Measurements from ENCODE around the gene NTRK3.

Gene NTRK3

GRCh38 chr15:88132499-88132898 lies 124.0 kb downstream of the NTRK3 start:
- Histone ChIP-seq H3K36me3 (ENCODE audit: insufficient read depth, low read depth, low read length) (no peaks in the 10 kb centered on the region), H3K4me3 (ENCODE audit: low read length) (no peak overlapping the region), H3K27me3 (ENCODE audit: insufficient read depth, low read length) (no peaks in the 10 kb centered on the region), H3K9ac (ENCODE audit: low read depth, low read length) (no peak overlapping the region), H3K27ac (ENCODE audit: low read length) (no peak overlapping the region), H3K9me3 (ENCODE audit: insufficient read depth, low read depth, low read length) (no peaks in the 10 kb centered on the region), H3K4me1 (ENCODE audit: insufficient read depth, low read length) (no peaks in the 10 kb centered on the region)

DNA sequence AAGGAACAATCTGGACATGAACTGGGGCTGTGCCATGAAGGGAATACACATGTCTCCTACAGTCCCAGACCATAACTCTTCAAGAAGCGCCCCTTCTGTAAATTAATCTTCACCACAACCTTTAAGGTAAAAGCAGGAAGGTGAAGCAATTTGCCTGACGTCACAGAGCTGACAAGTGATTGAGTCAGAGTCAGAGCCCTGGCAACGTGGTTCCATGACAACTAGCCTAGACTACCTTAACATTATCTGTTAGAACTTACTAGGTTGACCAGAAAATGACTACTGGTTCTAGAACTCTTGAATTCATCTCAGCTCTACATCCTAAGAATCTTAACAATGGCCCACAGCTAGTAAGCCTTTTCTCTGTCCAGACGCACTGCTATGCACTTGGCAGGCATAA lies 124.6 kb downstream of the NTRK3 start:
- Histone ChIP-seq H3K9ac (ENCODE audit: low read depth, low read length) (no peak overlapping the region), H3K9me3 (ENCODE audit: insufficient read depth, low read depth, low read length) (no peaks in the 10 kb centered on the region), H3K27me3 (ENCODE audit: insufficient read depth, low read length) (no peaks in the 10 kb centered on the region), H3K27ac (ENCODE audit: low read length) (no peak overlapping the region), H3K4me3 (ENCODE audit: low read length) (no peak overlapping the region), H3K4me1 (ENCODE audit: insufficient read depth, low read length) (no peaks in the 10 kb centered on the region), H3K36me3 (ENCODE audit: insufficient read depth, low read depth, low read length) (no peaks in the 10 kb centered on the region)

- Histone ChIP-seq H3K9me3 (ENCODE audit: insufficient read depth, low read depth, low read length) (no peaks in the 10 kb centered on the region), H3K27ac (ENCODE audit: low read length) (no peak overlapping the region), H3K36me3 (ENCODE audit: insufficient read depth, low read depth, low read length) (no peaks in the 10 kb centered on the region), H3K9ac (ENCODE audit: low read depth, low read length) (no peak overlapping the region), H3K27me3 (ENCODE audit: insufficient read depth, low read length) (no peaks in the 10 kb centered on the region), H3K4me1 (ENCODE audit: insufficient read depth, low read length) (peaks cover 10% of the 10 kb centered on the region; the same call in 1 of the 2 replicates), H3K4me3 (ENCODE audit: low read length) (no peak overlapping the region)
Measured at GRCh38 chr15:88127432-88127790, 129.1 kb downstream of the NTRK3 start.

GRCh38 chr15:88126695-88127431 lies 129.7 kb downstream of the NTRK3 start:
- no peaks in the 10 kb centered on the region for H3K27me3 ChIP-seq (ENCODE audit: insufficient read depth, low read length)
- H3K36me3 ChIP-seq (ENCODE audit: insufficient read depth, low read depth, low read length): no peaks in the 10 kb centered on the region
- H3K27ac ChIP-seq (ENCODE audit: low read length): no peak overlapping the region
- no peaks in the 10 kb centered on the region for H3K9me3 ChIP-seq (ENCODE audit: insufficient read depth, low read depth, low read length)
- peaks cover 10% of the 10 kb centered on the region; the same call in 1 of the 2 replicates for H3K4me1 ChIP-seq (ENCODE audit: insufficient read depth, low read length)
- H3K9ac ChIP-seq (ENCODE audit: low read depth, low read length): no peak overlapping the region
- no peak overlapping the region for H3K4me3 ChIP-seq (ENCODE audit: low read length)

GRCh38 chr15:88125576-88125975 lies 131.0 kb downstream of the NTRK3 start:
- H3K9ac ChIP-seq (ENCODE audit: low read depth, low read length): no peak overlapping the region
- no peaks in the 10 kb centered on the region for H3K36me3 ChIP-seq (ENCODE audit: insufficient read depth, low read depth, low read length)
- peaks cover 10% of the 10 kb centered on the region; the same call in 1 of the 2 replicates for H3K4me1 ChIP-seq (ENCODE audit: insufficient read depth, low read length)
- no peaks in the 10 kb centered on the region for H3K27me3 ChIP-seq (ENCODE audit: insufficient read depth, low read length)
- no peaks in the 10 kb centered on the region for H3K9me3 ChIP-seq (ENCODE audit: insufficient read depth, low read depth, low read length)
- no peak overlapping the region for H3K27ac ChIP-seq (ENCODE audit: low read length)
- H3K4me3 ChIP-seq (ENCODE audit: low read length): no peak overlapping the region

- H3K27me3 ChIP-seq (ENCODE audit: insufficient read depth, low read length): no peaks in the 10 kb centered on the region
- H3K36me3 ChIP-seq (ENCODE audit: insufficient read depth, low read depth, low read length): no peaks in the 10 kb centered on the region
- H3K4me3 ChIP-seq (ENCODE audit: low read length): no peak overlapping the region
- no peak overlapping the region for H3K9ac ChIP-seq (ENCODE audit: low read depth, low read length)
- no peaks in the 10 kb centered on the region for H3K9me3 ChIP-seq (ENCODE audit: insufficient read depth, low read depth, low read length)
- H3K27ac ChIP-seq (ENCODE audit: low read length): no peak overlapping the region
- peaks cover 10% of the 10 kb centered on the region; the same call in 1 of the 2 replicates for H3K4me1 ChIP-seq (ENCODE audit: insufficient read depth, low read length)
Measured at GRCh38 chr15:88124199-88124598, 132.3 kb downstream of the NTRK3 start.

DNA sequence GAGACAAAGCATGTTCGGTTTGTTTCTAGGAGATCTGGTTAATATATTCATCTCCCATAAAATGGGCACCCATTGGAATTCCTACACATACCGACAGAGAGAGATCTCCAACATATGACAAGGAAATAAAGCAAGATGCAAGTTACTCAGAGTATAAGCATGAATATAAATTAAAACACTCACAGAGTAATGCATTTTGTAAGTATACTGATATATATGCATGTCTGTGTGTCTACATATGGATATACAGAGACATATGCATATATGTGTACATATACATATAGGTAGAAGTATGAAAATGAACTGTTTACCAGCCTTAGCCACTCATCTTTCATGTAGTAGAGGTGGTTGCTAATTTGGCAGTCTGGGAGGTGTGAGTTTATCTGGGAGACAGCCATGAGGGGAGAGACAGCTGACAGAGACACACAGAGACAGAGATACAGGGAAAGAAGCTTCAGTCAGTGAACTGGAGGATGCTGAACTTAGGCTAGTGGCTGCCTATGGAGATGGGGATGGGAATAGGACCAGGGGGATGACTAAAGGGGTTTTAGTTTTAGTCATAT lies 134.5 kb downstream of the NTRK3 start:
- Histone ChIP-seq H3K4me3 (ENCODE audit: low read length) (no peak overlapping the region), H3K36me3 (ENCODE audit: insufficient read depth, low read depth, low read length) (no peaks in the 10 kb centered on the region), H3K27ac (ENCODE audit: low read length) (no peak overlapping the region), H3K9me3 (ENCODE audit: insufficient read depth, low read depth, low read length) (no peaks in the 10 kb centered on the region), H3K9ac (ENCODE audit: low read depth, low read length) (no peak overlapping the region), H3K4me1 (ENCODE audit: insufficient read depth, low read length) (peaks cover 10% of the 10 kb centered on the region; the same call in 1 of the 2 replicates), H3K27me3 (ENCODE audit: insufficient read depth, low read length) (no peaks in the 10 kb centered on the region)

DNA sequence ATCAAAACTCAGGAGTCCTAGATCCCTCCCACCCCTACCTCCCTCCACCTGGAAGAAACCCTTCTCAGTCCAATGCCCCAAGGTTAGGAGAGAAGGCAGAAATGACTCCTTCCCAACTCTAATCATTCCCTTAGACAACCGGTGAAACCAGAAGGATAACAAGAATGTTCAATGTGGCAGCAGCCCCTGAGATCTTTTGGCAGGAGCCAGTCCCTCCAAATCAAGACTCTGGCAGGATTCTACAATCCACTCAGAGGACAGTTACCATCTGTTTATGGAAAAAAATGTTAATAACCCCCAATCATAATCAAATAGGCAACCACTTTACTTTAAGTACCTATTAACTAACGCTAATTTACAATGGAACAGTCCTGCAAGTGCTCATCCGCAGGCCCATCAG lies 136.5 kb downstream of the NTRK3 start:
- Histone ChIP-seq H3K9ac (ENCODE audit: low read depth, low read length) (no peak overlapping the region), H3K9me3 (ENCODE audit: insufficient read depth, low read depth, low read length) (no peaks in the 10 kb centered on the region), H3K4me1 (ENCODE audit: insufficient read depth, low read length) (peaks cover 10% of the 10 kb centered on the region; the same call in 1 of the 2 replicates), H3K4me3 (ENCODE audit: low read length) (no peak overlapping the region), H3K36me3 (ENCODE audit: insufficient read depth, low read depth, low read length) (no peaks in the 10 kb centered on the region), H3K27me3 (ENCODE audit: insufficient read depth, low read length) (no peaks in the 10 kb centered on the region), H3K27ac (ENCODE audit: low read length) (no peak overlapping the region)

- Histone ChIP-seq H3K9ac (ENCODE audit: low read depth, low read length) (no peak overlapping the region), H3K9me3 (ENCODE audit: insufficient read depth, low read depth, low read length) (no peaks in the 10 kb centered on the region), H3K4me1 (ENCODE audit: insufficient read depth, low read length) (peaks cover 5% of the 10 kb centered on the region; the same call in 1 of the 2 replicates), H3K27me3 (ENCODE audit: insufficient read depth, low read length) (no peaks in the 10 kb centered on the region), H3K36me3 (ENCODE audit: insufficient read depth, low read depth, low read length) (no peaks in the 10 kb centered on the region), H3K27ac (ENCODE audit: low read length) (no peak overlapping the region), H3K4me3 (ENCODE audit: low read length) (no peak overlapping the region)
Measured at GRCh38 chr15:88118741-88119140, 137.8 kb downstream of the NTRK3 start.

GRCh38 chr15:88118035-88118434 lies 138.5 kb downstream of the NTRK3 start:
- Histone ChIP-seq H3K36me3 (ENCODE audit: insufficient read depth, low read depth, low read length) (no peaks in the 10 kb centered on the region), H3K27ac (ENCODE audit: low read length) (no peak overlapping the region), H3K9me3 (ENCODE audit: insufficient read depth, low read depth, low read length) (no peaks in the 10 kb centered on the region), H3K9ac (ENCODE audit: low read depth, low read length) (no peak overlapping the region), H3K27me3 (ENCODE audit: insufficient read depth, low read length) (no peaks in the 10 kb centered on the region), H3K4me3 (ENCODE audit: low read length) (no peak overlapping the region), H3K4me1 (ENCODE audit: insufficient read depth, low read length) (no peaks in the 10 kb centered on the region)

- Histone ChIP-seq H3K4me1 (ENCODE audit: insufficient read depth, low read length) (no peaks in the 10 kb centered on the region), H3K27ac (ENCODE audit: low read length) (no peak overlapping the region)
Measured at GRCh38 chr15:88115486-88116152, 140.9 kb downstream of the NTRK3 start.

More at GRCh38 chr15:88115486-88116152, 140.9 kb downstream of the NTRK3 start:
- Histone ChIP-seq H3K9ac (ENCODE audit: low read depth, low read length) (no peak overlapping the region), H3K27me3 (ENCODE audit: insufficient read depth, low read length) (no peaks in the 10 kb centered on the region), H3K4me3 (ENCODE audit: low read length) (no peak overlapping the region), H3K9me3 (ENCODE audit: insufficient read depth, low read depth, low read length) (no peaks in the 10 kb centered on the region), H3K36me3 (ENCODE audit: insufficient read depth, low read depth, low read length) (no peaks in the 10 kb centered on the region)

Measured in iPS-20b (cell line).